Tongue (tissue), 2 donors: ENCODE results near the gene NTM. TPM values are rescaled to one million over a fixed set of nuclear protein-coding genes. Genes with fewer than 3 reads are reported as not detected.

ENCODE experiments used
- DNase-seq: peaks from one replicate; pipeline ENCODE4 v3.0.0-alpha.2; 2015
- total RNA-seq: library from RNA; depleted of rRNA; stranded (reverse); fragments of >200 nt; gene quantifications from one replicate; pipeline ENCODE4 v1.2.3, GENCODE V29; 2014

The NTM gene
- total RNA-seq, 1 donor from 2014 or later, result 12.1 TPM

DNA sequence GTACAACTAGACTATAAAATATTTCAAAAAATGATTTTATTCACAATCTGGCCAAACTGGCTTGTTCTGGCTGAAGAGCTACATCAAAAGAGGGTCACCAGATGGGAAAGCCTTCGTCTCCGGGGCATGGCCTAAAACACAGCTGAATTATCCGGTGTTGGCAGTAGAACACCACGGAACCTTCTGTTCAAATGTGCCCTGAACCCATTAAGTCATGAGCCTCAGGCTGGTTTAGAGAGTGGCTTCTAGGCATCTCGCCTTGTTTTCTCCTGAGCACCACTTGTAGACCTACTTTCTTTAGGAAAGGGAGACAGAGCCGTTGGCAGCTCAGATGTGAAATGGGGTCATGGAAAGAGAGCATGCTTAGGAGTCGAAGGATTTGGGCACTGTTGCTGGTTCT lies 890.2 kb downstream of the NTM start:
- DNase-seq, result no peak

DNA sequence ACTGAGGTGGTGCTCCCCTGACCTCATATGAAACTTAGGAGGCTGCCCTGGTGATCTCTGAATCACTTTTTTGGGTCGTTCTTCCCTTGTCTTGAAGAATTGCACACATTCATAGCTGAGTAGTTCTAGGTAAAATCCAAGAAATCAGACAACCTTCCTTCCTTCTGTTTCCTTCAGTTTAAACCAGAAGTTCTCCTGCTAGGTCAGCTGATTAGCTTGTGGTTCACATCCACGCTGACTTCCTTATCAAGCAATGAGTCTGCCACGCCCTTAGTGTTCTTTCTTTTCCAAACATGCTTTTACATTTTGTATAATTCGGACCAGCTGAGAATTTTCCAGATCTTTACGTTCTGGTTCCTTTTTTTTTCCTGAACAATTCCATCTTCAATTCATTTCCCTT lies 892.8 kb downstream of the NTM start:
- no peak for DNase-seq

DNA sequence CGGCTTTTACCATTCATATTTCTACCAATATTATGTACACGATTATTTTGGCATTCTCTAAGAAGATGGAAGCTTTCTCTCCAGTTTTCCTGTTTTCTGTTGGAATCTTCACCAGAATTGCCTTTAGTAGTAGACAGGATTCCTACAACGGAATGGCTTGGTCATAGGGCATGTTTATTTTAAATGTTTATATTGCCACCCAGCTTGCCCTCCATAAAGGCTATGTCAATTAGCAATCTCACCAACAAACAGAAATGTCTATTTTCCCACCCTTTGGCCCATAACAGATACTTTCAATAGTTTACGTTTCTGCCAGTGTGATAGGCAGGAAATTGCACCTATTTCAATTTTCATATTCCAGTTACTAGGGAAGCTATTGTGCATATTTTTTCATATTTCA lies 893.5 kb downstream of the NTM start:
- no peak for DNase-seq

DNA sequence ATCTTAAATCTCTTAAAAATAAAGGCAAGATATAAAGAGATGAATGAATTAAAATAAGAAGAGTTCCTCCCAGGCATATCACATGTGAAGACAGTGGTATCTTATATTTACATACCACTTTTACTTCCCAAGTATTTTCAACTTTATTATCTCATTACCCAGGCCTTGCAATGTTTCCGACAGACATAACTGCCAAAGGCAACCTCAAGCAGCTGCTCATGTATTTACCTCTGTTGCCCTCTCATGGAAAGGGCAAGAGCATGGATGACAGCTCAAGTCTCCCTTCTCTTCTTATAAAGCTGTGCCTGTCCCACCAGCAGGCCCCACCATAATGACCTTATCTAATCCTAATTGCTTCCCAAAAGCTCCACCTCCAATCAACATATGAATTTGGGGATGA lies 894.2 kb downstream of the NTM start:
- DNase-seq, result no peak

DNA sequence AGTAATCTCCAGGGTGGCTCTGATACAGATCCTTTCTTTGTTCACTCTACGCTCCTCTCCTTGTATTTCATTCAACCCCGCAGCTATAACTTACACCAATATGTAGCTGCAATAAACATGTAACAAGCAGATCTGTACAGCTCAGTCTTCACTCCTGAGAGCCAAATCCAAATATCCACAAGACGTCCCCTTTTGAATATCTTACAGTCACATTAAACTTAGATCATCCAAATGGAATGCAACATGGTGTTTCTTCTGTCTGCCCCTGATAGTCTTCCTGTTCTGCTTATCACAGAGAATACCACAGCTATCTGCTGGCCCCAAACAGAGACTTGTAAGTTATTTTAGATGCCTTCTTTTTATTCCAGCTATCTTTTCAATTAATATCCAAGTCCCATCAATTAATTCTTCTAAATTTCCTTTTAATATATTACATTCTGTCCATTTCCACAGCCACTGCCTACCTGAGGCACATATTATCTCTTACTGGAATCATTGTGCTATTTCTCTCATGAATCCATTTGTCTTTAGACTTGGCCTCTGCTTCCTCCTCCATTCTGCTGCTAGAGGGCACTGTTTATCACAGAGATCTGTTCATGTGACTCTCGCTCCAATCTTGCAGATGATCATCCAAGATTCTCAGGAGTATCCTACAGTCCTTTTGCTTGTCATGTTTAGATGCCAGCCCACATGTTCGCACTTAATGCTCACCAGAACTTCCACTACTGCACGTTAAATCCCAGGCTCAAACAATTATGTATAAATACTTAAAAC lies 908.6 kb downstream of the NTM start:
- DNase-seq, result peak; percentile 56

DNA sequence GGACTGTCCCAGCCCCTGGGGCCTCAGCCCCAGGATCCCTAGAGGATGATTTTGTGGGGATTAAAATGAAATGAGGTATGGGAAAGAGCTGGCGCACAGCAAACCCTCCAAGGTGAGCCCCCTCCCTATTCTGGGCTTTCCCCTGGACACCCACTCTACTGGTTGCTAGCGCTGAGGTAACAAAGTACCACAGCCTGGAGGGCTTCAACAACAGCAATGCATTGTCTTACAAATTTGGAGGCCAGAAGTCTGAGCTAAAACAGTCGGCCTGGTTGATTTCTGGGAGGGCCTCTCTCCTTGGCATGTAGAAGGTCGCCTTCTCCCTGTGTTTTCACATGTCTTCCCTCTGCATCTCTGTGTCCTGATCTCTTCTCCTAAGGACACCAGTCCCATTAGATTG lies 913.6 kb downstream of the NTM start:
- DNase-seq, result no peak

DNA sequence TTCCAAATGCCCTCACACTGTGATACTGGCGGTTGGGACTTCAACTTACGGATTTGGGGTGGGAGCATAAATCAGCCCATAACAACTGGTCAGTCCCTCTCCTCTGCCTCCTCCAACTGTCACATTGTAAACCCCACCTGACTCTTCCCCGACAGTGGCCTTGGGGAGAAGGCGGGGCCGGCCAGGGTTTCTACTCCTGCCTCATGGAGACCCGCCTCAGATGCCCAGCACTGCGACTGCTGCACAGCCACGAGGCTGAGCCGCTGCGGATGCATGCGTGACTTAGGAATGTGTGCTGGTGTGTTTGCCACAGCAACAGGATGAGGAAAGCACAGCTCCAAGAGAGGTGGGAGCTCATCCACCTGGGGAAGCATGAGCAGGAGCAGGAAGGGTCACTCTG lies 914.2 kb downstream of the NTM start:
- no peak for DNase-seq

DNA sequence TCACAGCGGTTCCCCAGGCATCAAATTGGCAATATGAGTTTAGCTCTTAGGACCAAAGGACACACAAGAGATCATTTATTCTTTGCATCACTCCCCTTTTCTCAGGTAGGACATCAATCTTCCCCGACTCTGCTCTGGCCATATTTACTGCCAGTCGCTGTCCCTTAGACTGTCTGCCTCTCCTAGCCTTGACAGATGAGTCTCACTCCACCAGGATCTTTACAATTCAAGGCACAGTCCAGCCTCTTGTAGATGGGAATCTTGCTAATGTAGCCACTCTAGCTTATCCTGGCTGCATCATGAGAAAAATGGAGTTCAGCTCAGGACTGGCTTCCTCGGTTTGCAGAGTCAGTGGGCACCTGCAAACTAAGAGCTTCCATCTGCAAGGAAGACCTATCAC lies 915.2 kb downstream of the NTM start:
- no peak for DNase-seq

DNA sequence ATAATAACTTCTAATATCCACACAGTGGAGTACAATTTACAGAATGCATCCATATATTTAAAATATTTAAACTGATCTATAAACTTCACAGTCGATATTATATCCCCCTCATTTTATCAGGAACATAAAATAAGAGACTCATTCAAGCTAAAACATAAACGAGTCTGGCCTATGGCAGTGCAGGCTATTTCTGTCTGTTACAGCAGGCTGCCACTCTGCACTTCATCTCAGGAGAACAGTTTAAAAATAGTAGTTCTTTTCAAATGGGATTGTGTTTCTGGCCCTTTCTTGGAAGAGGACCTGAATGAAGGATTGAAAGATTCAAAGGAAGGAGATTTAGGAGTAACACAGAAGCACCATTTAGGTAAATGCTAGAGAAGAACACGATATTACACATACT lies 915.7 kb downstream of the NTM start:
- no peak for DNase-seq

DNA sequence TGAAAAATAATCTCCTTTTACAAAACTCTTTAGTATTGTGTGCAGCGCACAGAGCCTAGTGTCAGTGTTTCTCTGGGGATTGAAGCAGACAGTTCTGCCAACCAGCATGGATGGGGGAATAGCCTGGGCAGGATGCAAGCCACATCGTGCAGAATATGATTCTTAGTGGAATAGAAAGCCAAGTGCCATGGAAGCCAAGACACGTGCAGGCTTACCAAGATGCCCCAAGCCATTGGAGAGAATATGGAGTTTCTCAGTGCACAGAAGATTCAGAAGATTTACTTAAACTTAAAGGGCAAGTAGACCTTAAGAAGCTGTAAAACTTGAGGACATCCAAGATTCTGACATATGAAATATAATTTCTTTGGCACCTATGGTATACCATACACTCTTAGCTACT lies 917.6 kb downstream of the NTM start:
- no peak for DNase-seq

DNA sequence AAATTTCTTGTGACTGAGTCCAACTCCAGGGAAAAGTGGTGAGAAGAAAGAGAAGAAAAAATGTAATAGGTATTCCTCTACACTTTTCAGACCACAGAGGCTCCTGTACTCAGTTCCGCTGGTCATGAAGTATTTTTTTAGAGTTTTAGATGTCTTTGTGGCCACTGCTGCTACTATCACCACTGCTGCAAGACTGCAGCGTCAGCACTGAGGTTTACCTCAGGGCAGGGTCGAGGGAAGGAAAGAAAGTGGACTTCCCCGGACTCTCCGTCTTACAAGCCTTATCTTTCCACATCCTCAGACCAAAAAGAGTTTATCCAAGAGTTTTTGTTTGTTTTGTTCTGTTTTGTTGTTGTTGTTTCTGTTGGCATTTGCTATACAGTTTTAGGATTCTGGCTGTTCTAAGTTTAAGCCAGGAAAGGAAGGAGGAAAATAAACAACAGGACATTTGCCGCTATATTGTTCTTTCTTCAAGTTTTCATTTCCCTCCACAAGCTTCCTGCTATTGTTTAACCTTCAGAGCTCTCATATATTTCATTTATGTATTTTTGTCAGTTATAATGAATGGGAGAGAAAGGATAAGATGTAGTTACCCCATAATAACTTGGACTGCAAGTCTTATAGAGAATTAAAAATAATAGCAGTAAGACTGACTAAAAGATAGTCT lies 919.3 kb downstream of the NTM start:
- no peak for DNase-seq

DNA sequence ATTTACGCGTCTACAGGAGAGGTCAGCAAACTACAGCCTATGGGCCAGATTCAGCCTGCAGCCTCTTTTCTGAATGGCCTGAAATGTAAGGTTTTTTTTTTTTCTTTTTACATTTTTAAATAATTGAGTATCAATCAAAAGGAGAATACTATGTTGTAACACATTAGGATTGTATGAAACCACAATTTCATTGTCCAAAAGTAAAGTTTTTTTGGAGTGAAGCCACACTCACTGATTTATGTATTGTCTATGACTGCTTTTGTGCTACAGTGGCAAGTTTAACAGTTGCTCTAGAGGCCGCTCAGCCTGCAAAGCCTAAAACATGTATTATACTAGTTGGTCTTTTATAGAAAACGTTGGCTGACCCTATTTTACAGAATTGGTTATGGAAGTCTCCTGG lies 923.2 kb downstream of the NTM start:
- no peak for DNase-seq

DNA sequence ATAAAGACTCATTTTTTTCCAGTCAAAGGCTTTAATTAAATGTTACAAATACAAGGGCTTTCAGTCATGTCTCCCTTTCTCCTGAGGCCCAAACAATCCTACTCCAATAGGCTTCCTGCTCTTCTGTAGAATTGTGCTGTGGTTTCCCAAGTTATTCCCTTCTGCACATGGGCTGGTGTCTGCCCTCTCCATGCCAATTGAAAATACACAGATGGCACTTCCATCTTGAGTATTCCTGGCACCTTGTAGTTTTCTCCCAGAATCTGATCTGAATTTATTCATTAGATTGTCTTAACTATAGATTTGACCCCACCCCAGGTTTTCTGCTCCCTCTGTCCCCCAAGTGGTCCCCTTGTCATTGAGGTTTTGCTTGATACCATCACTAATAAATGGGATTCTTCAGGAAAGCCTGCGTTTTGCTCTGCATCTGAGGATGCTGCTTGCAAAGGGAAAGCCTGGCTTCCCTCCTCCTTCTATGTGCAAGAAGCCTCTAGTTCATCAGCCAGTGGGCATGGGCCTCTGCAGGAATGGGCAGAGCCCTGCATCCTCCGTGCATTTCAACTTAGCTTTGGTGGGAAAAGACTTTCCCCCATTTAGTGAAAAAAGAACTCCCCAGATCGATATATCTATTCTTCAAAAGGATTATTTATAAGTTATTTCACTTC lies 926.7 kb downstream of the NTM start:
- DNase-seq, result no peak

DNA sequence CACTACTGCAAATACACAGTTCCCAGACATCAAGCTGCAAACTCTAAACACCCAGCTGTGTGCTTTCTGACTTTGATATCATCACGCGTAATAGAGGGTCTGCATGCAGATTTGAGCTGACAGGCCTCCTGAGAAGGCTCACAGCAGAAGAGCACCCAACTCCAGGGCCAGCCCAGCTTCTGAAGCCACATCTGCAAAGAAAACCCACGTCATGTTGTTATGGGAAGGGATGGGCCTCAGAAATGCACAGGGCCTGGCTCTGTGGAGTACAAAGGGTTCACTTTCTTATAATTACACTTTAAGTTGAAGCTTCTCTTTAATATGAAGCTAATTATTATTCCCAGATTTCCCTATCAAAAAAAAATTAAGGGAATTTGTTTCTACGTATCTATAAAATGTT lies 927.9 kb downstream of the NTM start:
- no peak for DNase-seq

DNA sequence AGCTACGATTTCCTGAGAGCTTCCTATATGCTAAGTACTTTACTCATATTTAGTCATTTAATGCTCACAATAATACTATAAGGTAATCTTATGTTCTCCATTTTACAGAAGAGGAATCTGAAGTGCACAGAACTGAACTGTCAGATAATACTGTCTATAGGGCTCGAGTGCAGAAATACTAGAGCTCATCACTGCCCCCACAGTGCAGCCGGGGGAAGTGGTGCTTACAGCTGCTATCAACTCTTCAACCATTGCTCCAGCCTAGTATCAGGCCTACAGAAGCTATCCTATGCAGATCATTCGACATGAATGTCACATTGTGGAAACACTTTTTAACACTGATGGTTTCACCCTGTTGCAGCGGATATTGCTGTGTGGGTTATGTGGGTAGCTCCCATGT lies 929.9 kb downstream of the NTM start:
- DNase-seq, result no peak

DNA sequence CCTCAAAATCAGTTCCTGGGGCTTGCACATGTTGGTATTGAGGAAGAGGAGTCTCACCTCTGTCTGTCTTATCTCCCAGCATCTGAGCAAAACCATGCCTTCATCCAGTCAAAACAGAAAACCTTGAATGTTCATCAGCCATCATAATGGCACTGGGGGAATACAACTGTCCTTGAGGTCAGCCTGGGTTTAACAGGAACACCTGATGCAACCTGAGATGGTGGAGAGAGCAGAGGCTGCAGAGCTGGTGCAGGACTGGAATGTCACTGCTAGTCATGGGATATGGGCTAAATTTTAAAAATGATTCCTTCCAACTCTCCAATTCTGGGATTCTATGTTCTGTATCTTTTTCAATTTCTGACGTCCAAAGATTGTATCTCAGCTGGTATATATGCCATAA lies 931.0 kb downstream of the NTM start:
- DNase-seq, result no peak

DNA sequence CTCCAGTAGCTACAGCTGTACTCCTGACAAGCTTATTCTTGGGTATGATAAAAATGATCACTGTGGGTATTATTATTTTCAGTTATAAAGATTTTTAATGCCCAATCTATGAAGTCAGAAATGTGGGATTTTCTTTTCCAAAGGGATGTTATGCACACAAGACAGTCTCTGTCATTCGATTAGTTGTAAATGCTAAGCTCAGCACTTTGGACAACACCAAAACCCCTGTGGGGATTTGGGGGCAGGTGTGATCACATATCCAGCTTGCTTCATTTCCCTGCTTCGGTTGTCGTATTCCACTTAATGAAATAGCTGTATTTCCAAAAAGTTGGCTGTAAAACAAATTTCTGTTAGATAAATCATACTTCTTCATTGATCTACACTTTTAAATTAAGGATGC lies 931.5 kb downstream of the NTM start:
- no peak for DNase-seq

DNA sequence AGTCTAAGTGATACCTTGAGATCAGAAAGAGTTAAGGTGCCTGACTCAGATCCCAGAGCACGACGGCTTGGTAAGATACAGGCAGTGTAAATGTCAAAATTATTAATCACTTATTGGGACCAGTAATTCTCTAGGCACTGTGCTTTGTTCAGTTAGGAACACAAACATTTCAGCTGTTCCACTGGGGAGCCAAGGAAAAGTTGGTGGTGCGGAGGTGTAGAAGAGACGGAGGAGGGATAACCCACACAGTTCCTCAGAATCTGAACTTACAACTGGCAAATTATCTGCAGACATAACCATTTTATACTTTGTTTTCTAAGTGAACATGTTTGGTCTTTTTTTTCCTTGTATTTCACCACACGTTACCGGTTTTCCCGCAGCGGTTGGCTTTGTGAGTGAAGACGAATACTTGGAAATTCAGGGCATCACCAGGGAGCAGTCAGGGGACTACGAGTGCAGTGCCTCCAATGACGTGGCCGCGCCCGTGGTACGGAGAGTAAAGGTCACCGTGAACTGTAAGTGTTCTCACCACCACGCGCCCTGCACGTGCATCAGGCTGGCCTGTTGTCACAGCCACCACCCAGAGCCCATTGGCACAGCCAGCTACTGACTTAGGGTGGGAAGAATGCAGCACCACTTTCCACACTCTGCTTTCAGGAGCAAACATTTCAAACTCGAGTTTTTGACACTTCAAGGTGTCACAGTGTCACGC lies 937.0 kb downstream of the NTM start:
- no peak for DNase-seq

DNA sequence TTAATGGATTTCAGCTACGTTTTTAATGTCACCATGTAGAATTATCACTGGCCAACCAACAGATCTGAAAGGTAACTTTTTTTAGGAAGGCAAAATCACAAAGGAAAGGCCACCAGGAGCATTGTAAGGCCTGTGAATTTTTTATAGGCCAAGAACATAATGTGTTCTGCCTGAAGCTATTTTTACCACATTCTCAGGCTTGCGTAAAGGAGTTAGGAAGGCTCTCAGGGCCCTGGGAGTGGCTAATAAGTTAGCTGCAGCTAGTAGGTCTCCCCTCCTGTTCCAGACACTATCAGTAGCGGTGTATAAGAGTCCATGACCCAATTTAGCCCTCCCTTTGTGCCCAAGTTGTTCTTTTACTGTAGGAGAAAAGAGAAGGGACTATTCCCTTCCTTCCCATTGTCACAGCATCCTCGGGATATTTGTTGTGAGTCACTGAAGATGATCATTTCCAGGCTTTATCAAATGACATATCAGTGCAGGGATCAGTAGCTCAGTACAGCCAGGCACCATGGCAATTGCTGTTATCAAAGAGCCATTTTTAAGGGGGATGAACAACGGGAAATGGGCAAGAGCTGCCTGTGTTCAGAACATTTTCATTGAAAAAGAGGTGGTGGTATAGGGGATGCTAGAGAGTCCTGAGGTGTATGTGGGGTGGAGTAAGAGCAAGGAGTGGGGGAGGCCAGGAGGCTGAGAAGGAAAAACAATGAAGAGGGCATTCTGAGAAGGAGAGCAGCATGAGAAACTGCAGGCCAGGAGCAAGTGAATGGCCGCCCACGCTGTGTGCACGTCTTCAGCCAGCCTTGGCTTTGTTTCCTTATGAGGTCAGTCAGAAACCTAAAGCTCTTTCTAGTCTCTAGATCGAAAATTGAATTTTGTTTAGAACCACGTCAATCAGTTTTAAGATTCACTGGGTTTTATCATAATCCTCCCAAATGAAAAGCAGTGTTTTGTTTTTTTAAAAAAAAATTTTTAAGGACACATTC lies 940.3 kb downstream of the NTM start:
- DNase-seq, result no peak

DNA sequence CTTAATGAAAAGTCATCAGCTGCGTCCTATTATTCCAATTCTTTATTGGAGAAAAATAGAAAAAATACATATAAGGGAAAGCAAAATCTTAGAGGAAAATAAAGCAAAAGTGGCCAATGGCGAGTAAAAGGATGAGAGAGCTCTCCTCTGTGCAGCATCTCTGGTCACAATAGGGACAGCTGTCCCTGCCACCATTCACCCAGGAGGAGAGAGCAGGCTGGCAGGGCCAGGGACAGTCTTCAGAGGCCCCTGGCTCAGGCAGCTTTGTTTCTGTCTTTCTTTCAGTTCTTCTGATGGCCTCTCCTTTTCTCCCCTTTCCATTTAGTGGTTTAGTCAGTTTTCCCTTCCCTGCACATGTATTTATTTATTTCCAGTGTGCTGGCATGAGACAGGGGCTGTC lies 941.3 kb downstream of the NTM start:
- DNase-seq, result no peak

DNA sequence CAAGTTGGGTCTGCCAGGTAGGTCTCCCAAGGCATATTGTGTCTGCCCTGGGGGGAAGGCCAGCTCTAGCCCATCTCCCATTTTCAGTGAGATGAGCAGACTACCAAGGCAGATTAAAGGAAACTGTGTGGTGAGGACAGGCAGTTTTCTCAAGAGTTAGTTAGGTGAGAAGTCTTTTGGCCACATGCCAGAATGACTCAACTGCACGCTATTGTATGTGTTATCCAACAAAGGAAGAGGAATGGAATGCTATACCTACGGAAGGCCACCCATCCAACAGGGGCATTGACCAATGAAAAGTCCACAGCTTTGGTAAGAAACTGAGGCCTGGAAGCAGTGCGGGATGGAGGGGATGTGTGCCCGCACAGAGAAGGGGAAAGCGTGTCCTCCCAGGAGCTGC lies 941.7 kb downstream of the NTM start:
- no peak for DNase-seq

DNA sequence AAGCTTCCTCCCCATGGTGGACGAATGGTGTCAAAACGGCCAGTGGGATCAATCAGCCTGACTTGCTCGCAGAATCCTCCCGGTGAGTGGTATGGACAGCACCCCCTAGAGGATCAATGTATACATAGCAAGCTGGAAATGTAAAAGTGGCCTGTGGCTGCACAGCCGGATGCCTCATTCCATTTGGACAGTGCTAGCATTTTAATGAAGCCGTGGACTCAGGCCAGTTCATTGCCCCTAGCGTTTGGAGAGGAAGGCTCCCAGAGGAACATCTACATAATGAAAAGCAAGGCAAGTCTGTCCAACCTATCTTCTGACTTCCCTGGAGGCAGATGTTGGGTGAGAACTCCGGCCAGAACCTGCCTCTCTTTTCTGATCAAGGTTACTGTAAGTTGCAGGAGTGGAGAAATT lies 942.3 kb downstream of the NTM start:
- DNase-seq, result peak; percentile 34
